HEK293 (cell line): ENCODE results near the gene CYB5D1.

ENCODE experiments used
- ELK4 ChIP-seq: IDR thresholded peaks from 2 replicates; pipeline ENCODE4 v1.6.1; 2011; ENCODE audit warnings: mild to moderate bottlenecking, low read depth, low read length, borderline replicate concordance
- HOXC10 ChIP-seq: sonication (generic); formaldehyde crosslinking; IDR thresholded peaks from 2 replicates; pipeline ENCODE4 v1.8.1; 2023; ENCODE audit warnings: mild to moderate bottlenecking, missing genetic modification reagents
- KLF1 ChIP-seq: fragments of 450-650 bp; formaldehyde crosslinking; IDR thresholded peaks from 2 replicates; pipeline ENCODE4 v1.5.1; 2016; ENCODE audit warnings: missing biosample characterization, missing genetic modification characterization
- KLF9 ChIP-seq: fragments of 450-650 bp; formaldehyde crosslinking; IDR thresholded peaks from 2 replicates; pipeline ENCODE4 v1.5.1; 2016; ENCODE audit warnings: missing biosample characterization, missing genetic modification characterization, low read depth
- SCRT2 ChIP-seq: fragments of 450-650 bp; formaldehyde crosslinking; IDR thresholded peaks from 2 replicates; pipeline ENCODE4 v1.5.1; 2016; ENCODE audit warnings: missing biosample characterization, missing genetic modification characterization
- WT1 ChIP-seq: fragments of 450-650 bp; formaldehyde crosslinking; IDR thresholded peaks from 2 replicates; pipeline ENCODE4 v1.5.1; 2016; ENCODE audit warnings: missing biosample characterization, missing genetic modification characterization
- YY2 ChIP-seq: fragments of 450-650 bp; formaldehyde crosslinking; IDR thresholded peaks from 2 replicates; pipeline ENCODE4 v1.5.1; 2016; ENCODE audit warnings: missing biosample characterization, missing genetic modification characterization
- ZBTB20 ChIP-seq: fragments of 450-650 bp; formaldehyde crosslinking; IDR thresholded peaks from 2 replicates; pipeline ENCODE4 v1.5.1; 2016; ENCODE audit warnings: missing biosample characterization, missing genetic modification characterization
- ZBTB8A ChIP-seq: fragments of 450-650 bp; formaldehyde crosslinking; IDR thresholded peaks from 2 replicates; pipeline ENCODE4 v1.5.1; 2016; ENCODE audit warnings: missing biosample characterization, missing genetic modification characterization
- ZFP37 ChIP-seq: fragments of 450-650 bp; formaldehyde crosslinking; IDR thresholded peaks from 2 replicates; pipeline ENCODE4 v1.5.1; 2016; ENCODE audit warnings: missing biosample characterization, missing genetic modification characterization
- ZNF10 ChIP-seq: fragments of 450-650 bp; formaldehyde crosslinking; IDR thresholded peaks from 2 replicates; pipeline ENCODE4 v1.5.1; 2017; ENCODE audit warnings: missing biosample characterization, missing genetic modification characterization
- ZNF121 ChIP-seq: fragments of 450-650 bp; formaldehyde crosslinking; IDR thresholded peaks from 2 replicates; pipeline ENCODE4 v1.5.1; 2016; ENCODE audit warnings: missing biosample characterization, missing genetic modification characterization
- ZNF2 ChIP-seq: fragments of 450-650 bp; formaldehyde crosslinking; IDR thresholded peaks from 2 replicates; pipeline ENCODE4 v1.5.1; 2016; ENCODE audit warnings: missing biosample characterization, missing genetic modification characterization
- ZNF366 ChIP-seq: fragments of 450-650 bp; formaldehyde crosslinking; conservative IDR thresholded peaks from 2 replicates; pipeline ENCODE4 v1.5.1; 2016; ENCODE audit warnings: missing biosample characterization, missing genetic modification characterization
- ZNF501 ChIP-seq: fragments of 450-650 bp; formaldehyde crosslinking; IDR thresholded peaks from 2 replicates; pipeline ENCODE4 v1.5.1; 2016; ENCODE audit warnings: missing biosample characterization, missing genetic modification characterization
- ZNF600 ChIP-seq: fragments of 450-650 bp; formaldehyde crosslinking; IDR thresholded peaks from 2 replicates; pipeline ENCODE4 v1.5.1; 2016; ENCODE audit warnings: missing biosample characterization, missing genetic modification characterization
- ZNF654 ChIP-seq: fragments of 450-650 bp; formaldehyde crosslinking; IDR thresholded peaks from 2 replicates; pipeline ENCODE4 v1.5.1; 2016; ENCODE audit warnings: low read depth, missing biosample characterization, missing genetic modification characterization
- ZNF76 ChIP-seq: fragments of 450-650 bp; formaldehyde crosslinking; IDR thresholded peaks from 2 replicates; pipeline ENCODE4; 2016; ENCODE audit warnings: low read depth, missing biosample characterization, missing genetic modification characterization, borderline replicate concordance
- ZNF843 ChIP-seq: fragments of 450-650 bp; formaldehyde crosslinking; IDR thresholded peaks from 2 replicates; pipeline ENCODE4 v1.5.1; 2016; ENCODE audit warnings: missing biosample characterization, missing genetic modification characterization
- TF ChIP-seq, protein P1 (sequence below): fragments of 450-650 bp; formaldehyde crosslinking; IDR thresholded peaks from 2 replicates; pipeline ENCODE4 v1.5.1; 2016; ENCODE audit warnings: missing biosample characterization, missing genetic modification characterization
- TF ChIP-seq, protein P2 (sequence below): fragments of 450-650 bp; formaldehyde crosslinking; IDR thresholded peaks from 2 replicates; pipeline ENCODE4 v1.5.1; 2017; ENCODE audit warnings: missing biosample characterization, missing genetic modification characterization
- TF ChIP-seq, protein P3 (sequence below): fragments of 450-650 bp; formaldehyde crosslinking; IDR thresholded peaks from 2 replicates; pipeline ENCODE4 v1.5.1; 2016; ENCODE audit warnings: missing biosample characterization, missing genetic modification characterization
- TF ChIP-seq, protein P4 (sequence below): fragments of 450-650 bp; formaldehyde crosslinking; IDR thresholded peaks from 2 replicates; pipeline ENCODE4 v1.5.1; 2016; ENCODE audit warnings: missing biosample characterization, missing genetic modification characterization
- TF ChIP-seq, protein P5 (sequence below): fragments of 450-650 bp; formaldehyde crosslinking; IDR thresholded peaks from 2 replicates; pipeline ENCODE4 v1.5.1; 2016; ENCODE audit warnings: missing biosample characterization, missing genetic modification characterization
- TF ChIP-seq, protein P6 (sequence below): fragments of 450-650 bp; formaldehyde crosslinking; conservative IDR thresholded peaks from 2 replicates; pipeline ENCODE4 v1.5.1; 2016; ENCODE audit warnings: low read depth, missing biosample characterization, missing genetic modification characterization

Gene CYB5D1

DNA sequence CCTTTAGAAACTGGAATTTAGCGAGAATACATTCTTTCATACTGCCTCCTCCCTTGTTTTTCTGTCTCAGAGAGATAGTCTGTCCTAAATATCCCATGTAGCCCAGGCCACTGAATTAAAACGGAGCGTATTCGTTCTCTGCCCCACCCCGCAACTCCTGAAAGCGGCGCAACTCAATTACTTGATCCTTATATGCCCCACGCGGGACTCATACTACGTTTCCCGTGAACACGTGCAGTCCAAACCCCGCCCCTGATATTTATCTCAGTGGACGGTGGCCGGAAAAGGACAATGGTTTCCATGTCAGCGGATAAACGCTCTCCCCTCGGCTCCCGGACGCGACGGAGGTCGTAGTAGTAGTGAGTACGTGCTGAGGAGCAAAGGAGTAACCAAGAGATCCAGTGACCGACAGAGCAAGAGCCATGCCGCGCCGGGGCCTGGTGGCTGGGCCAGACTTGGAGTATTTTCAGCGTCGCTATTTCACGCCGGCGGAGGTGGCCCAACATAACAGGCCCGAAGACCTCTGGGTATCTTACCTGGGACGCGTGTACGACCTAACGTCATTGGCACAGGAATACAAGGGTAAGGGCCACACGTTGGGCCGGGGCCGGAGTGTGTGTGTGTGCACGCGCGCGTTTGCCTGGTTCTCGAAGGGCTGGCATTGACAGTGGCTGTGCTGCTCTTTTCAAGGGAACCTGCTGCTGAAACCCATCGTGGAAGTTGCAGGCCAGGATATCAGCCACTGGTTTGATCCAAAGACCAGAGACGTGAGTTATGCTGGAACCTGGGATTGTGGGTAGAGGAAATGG lies at the start of gene CYB5D1 (continued):
- TF ChIP-seq, protein P1, sequence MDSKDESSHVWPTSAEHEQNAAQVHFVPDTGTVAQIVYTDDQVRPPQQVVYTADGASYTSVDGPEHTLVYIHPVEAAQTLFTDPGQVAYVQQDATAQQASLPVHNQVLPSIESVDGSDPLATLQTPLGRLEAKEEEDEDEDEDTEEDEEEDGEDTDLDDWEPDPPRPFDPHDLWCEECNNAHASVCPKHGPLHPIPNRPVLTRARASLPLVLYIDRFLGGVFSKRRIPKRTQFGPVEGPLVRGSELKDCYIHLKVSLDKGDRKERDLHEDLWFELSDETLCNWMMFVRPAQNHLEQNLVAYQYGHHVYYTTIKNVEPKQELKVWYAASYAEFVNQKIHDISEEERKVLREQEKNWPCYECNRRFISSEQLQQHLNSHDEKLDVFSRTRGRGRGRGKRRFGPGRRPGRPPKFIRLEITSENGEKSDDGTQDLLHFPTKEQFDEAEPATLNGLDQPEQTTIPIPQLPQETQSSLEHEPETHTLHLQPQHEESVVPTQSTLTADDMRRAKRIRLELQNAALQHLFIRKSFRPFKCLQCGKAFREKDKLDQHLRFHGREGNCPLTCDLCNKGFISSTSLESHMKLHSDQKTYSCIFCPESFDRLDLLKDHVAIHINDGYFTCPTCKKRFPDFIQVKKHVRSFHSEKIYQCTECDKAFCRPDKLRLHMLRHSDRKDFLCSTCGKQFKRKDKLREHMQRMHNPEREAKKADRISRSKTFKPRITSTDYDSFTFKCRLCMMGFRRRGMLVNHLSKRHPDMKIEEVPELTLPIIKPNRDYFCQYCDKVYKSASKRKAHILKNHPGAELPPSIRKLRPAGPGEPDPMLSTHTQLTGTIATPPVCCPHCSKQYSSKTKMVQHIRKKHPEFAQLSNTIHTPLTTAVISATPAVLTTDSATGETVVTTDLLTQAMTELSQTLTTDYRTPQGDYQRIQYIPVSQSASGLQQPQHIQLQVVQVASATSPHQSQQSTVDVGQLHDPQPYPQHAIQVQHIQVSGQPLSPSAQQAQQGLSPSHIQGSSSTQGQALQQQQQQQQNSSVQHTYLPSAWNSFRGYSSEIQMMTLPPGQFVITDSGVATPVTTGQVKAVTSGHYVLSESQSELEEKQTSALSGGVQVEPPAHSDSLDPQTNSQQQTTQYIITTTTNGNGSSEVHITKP (tag by site-specific recombination) = peak; percentile 21; the same call in 1 of the 2 replicates
- TF ChIP-seq ELK4 = 0 out of 2 replicates have a peak, but pooled peaks have one; percentile 27
- no peak for TF ChIP-seq HOXC10 (CRISPR knock-in tag)
- TF ChIP-seq, protein P2, sequence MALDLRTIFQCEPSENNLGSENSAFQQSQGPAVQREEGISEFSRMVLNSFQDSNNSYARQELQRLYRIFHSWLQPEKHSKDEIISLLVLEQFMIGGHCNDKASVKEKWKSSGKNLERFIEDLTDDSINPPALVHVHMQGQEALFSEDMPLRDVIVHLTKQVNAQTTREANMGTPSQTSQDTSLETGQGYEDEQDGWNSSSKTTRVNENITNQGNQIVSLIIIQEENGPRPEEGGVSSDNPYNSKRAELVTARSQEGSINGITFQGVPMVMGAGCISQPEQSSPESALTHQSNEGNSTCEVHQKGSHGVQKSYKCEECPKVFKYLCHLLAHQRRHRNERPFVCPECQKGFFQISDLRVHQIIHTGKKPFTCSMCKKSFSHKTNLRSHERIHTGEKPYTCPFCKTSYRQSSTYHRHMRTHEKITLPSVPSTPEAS (tag by site-specific recombination) = peak; percentile 63
- TF ChIP-seq, protein P3, sequence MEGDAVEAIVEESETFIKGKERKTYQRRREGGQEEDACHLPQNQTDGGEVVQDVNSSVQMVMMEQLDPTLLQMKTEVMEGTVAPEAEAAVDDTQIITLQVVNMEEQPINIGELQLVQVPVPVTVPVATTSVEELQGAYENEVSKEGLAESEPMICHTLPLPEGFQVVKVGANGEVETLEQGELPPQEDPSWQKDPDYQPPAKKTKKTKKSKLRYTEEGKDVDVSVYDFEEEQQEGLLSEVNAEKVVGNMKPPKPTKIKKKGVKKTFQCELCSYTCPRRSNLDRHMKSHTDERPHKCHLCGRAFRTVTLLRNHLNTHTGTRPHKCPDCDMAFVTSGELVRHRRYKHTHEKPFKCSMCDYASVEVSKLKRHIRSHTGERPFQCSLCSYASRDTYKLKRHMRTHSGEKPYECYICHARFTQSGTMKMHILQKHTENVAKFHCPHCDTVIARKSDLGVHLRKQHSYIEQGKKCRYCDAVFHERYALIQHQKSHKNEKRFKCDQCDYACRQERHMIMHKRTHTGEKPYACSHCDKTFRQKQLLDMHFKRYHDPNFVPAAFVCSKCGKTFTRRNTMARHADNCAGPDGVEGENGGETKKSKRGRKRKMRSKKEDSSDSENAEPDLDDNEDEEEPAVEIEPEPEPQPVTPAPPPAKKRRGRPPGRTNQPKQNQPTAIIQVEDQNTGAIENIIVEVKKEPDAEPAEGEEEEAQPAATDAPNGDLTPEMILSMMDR (tag by site-specific recombination) = no peak; the same call in 1 of the 2 replicates
- 0 out of 2 replicates have a peak, but pooled peaks have one; percentile 1 for TF ChIP-seq ZNF654 (tag by site-specific recombination)
- 0 out of 2 replicates have a peak, but pooled peaks have one; percentile 17 for TF ChIP-seq KLF9 (tag by site-specific recombination)
- peak; percentile 30; the same call in 1 of the 2 replicates for TF ChIP-seq SCRT2
- TF ChIP-seq, protein P4, sequence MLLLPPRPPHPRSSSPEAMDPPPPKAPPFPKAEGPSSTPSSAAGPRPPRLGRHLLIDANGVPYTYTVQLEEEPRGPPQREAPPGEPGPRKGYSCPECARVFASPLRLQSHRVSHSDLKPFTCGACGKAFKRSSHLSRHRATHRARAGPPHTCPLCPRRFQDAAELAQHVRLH (tag by site-specific recombination) = peak; percentile 18; the same call in 1 of the 2 replicates
- 0 out of 2 replicates have a peak, but pooled peaks have one; percentile 10 for TF ChIP-seq ZBTB8A (tag by site-specific recombination)
- no peak for TF ChIP-seq ZNF10 (tag by site-specific recombination)
- 0 out of 2 replicates have a peak, but pooled peaks have one; percentile 65 for TF ChIP-seq ZNF2
- TF ChIP-seq KLF1 = peak; percentile 22; the same call in 1 of the 2 replicates
- peak; percentile 64 for TF ChIP-seq ZBTB20 (tag by site-specific recombination)
- TF ChIP-seq ZNF121 (tag by site-specific recombination) = no peak
- TF ChIP-seq ZNF366 (tag by site-specific recombination) = peak; percentile 72
- TF ChIP-seq WT1 (tag by site-specific recombination) = 0 out of 2 replicates have a peak, but pooled peaks have one; percentile 30
- TF ChIP-seq ZNF76 (tag by site-specific recombination) = peak; percentile 95
- TF ChIP-seq ZNF600 (tag by site-specific recombination) = peak; percentile 78; the same call in 1 of the 2 replicates
- TF ChIP-seq YY2 = peak; percentile 37; the same call in 1 of the 2 replicates
- TF ChIP-seq ZNF501 (tag by site-specific recombination) = peak; percentile 80
- TF ChIP-seq ZFP37 = no peak; the same call in 1 of the 2 replicates
- TF ChIP-seq, protein P5, sequence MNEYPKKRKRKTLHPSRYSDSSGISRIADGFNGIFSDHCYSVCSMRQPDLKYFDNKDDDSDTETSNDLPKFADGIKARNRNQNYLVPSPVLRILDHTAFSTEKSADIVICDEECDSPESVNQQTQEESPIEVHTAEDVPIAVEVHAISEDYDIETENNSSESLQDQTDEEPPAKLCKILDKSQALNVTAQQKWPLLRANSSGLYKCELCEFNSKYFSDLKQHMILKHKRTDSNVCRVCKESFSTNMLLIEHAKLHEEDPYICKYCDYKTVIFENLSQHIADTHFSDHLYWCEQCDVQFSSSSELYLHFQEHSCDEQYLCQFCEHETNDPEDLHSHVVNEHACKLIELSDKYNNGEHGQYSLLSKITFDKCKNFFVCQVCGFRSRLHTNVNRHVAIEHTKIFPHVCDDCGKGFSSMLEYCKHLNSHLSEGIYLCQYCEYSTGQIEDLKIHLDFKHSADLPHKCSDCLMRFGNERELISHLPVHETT (tag by site-specific recombination) = peak; percentile 32; the same call in 1 of the 2 replicates
- TF ChIP-seq, protein P6, sequence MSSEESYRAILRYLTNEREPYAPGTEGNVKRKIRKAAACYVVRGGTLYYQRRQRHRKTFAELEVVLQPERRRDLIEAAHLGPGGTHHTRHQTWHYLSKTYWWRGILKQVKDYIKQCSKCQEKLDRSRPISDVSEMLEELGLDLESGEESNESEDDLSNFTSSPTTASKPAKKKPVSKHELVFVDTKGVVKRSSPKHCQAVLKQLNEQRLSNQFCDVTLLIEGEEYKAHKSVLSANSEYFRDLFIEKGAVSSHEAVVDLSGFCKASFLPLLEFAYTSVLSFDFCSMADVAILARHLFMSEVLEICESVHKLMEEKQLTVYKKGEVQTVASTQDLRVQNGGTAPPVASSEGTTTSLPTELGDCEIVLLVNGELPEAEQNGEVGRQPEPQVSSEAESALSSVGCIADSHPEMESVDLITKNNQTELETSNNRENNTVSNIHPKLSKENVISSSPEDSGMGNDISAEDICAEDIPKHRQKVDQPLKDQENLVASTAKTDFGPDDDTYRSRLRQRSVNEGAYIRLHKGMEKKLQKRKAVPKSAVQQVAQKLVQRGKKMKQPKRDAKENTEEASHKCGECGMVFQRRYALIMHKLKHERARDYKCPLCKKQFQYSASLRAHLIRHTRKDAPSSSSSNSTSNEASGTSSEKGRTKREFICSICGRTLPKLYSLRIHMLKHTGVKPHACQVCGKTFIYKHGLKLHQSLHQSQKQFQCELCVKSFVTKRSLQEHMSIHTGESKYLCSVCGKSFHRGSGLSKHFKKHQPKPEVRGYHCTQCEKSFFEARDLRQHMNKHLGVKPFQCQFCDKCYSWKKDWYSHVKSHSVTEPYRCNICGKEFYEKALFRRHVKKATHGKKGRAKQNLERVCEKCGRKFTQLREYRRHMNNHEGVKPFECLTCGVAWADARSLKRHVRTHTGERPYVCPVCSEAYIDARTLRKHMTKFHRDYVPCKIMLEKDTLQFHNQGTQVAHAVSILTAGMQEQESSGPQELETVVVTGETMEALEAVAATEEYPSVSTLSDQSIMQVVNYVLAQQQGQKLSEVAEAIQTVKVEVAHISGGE (tag by site-specific recombination) = peak; percentile 17; the same call in 1 of the 2 replicates
- peak; percentile 17; the same call in 1 of the 2 replicates for TF ChIP-seq ZNF843 (tag by site-specific recombination)
